AG09319 (cell line): Measurements from ENCODE around the gene SMAD6.

Experiments
- DNase-seq: peaks from one replicate; pipeline ENCODE4 v3.0.0-alpha.2; 2010; ENCODE audit warnings: low read depth; ENCODE audit errors: extremely low read depth
- CTCF ChIP-seq: IDR thresholded peaks from 2 replicates; pipeline ENCODE4 v1.5.1; 2011; ENCODE audit warnings: low read depth, mild to moderate bottlenecking, inconsistent platforms, low read length, moderate library complexity

Gene SMAD6

GRCh38 chr15:66738116-66738515 is 36.1 kb downstream of the SMAD6 start:
- TF ChIP-seq CTCF, result no peak
- no peak for DNase-seq

DNA sequence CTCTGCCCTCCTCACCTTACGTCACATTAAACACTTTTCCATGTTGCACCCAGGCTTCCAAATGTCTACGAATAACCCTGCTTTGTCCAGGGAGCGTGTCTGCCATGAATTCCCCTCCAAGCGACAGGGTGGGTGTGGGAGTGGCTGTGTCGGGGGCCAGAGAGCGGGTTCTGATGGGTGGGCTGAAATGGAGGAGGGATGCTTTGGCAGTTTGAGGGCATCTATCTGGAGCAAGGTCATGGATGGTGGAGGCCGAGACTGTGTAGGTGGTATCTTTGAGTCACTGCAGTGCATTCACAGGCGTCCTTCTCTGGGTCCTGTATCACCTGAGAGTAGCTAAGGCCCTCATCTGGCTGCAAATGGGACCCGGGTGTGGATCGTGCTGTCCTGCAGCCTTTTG is 36.6 kb downstream of the SMAD6 start:
- DNase-seq, result no peak
- TF ChIP-seq CTCF, result no peak

GRCh38 chr15:66739287-66739686 is 37.3 kb downstream of the SMAD6 start:
- no peak for TF ChIP-seq CTCF
- DNase-seq, result no peak

DNA sequence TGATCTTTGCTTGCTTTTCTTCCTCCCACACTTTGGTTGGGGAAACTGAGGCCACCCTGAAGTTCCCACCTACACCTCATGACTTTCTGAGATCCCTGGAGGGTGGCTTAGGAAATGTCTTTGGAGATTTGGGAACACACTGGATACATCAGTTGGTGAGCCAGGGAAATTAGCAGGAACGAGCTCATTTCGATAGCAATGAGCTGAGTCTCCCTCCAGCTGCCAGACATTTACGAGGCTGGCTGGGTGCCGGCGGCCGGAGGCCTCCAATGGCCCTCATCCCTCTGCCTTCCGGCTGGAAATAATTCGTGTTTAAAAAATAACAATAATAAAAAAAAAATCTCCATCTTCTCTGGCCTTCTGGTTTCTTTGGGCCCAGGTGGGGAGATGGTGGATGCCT is 38.8 kb downstream of the SMAD6 start:
- no peak for TF ChIP-seq CTCF
- no peak for DNase-seq

- no peak for TF ChIP-seq CTCF
- DNase-seq, result no peak
Measured at GRCh38 chr15:66741646-66742045, 39.6 kb downstream of the SMAD6 start.

DNA sequence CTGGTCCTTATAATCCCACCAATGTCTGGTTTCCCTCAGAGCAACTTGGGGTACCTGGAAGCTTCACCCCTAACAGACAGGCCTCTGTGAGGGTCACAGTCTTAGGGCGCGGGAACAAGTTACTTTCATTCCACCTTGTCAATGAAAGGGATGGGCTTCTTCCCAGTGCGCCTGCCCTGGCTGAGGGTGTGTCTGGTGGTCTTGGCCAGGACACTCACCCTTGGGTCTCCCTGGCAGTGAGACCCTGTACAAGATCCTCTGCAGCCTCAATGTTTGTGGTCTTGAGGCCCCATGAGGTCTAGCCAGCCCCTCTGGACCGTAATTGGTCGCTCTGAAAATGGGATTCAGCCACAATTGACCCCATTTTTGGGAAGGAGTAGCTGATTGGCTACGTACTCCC is 40.2 kb downstream of the SMAD6 start:
- no peak for DNase-seq
- TF ChIP-seq CTCF, result no peak

DNA sequence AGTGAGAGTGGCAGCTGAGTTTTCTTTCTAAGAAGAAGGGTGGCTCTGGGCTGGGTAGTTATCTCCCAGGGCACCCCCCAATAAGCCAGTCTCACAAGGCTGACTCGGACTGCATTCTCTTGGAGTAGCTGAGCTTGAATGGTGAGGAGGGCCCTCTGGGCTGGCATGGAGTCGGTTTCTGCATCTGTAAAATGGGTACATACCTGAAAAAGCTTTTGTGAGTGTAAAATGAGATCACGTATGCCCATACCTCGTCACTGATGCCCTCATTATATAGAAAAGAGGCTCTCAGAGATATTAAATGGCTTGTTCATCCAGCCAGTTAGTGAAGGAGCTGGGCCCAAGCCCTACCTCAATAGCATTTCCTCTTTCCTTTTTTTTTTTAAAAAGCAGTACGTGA is 41.2 kb downstream of the SMAD6 start:
- no peak for DNase-seq
- no peak for TF ChIP-seq CTCF
